ENCODE measurements around the gene SERGEF. TPM values are rescaled to one million over a fixed set of nuclear protein-coding genes. Genes with fewer than 3 reads are reported as not detected.

Gene SERGEF
- total RNA-seq, 6 experiments from 2014 or later, result 13.5 to 19.3 (median 17.7) TPM

- DNase-seq, result no peak
- Mint-ChIP-seq H3K36me3 (ENCODE audit: low read depth) (no peaks in the 10 kb centered on the region), H3K4me3 (no peak overlapping the region), H3K9me3 (no peaks in the 10 kb centered on the region), H3K4me1 (ENCODE audit: low read depth) (peaks cover under 1% of the 10 kb centered on the region; the same call in 1 of the 2 replicates), H3K27me3 (ENCODE audit: insufficient read depth) (no peaks in the 10 kb centered on the region), H3K27ac (no peak overlapping the region)
- no peak for TF ChIP-seq CTCF (IDR thresholded peaks at IDR 0.05)
Observed at GRCh38 chr11:17922416-17922788, 90.4 kb downstream of the SERGEF start.

- Mint-ChIP-seq H3K4me3 (no peak overlapping the region), H3K9me3 (no peaks in the 10 kb centered on the region), H3K4me1 (ENCODE audit: low read depth) (no peaks in the 10 kb centered on the region; the same call in 1 of the 2 replicates), H3K27ac (no peak overlapping the region), H3K36me3 (ENCODE audit: low read depth) (no peaks in the 10 kb centered on the region), H3K27me3 (ENCODE audit: insufficient read depth) (no peaks in the 10 kb centered on the region)
- no peak for DNase-seq
- no peak for TF ChIP-seq CTCF (IDR thresholded peaks at IDR 0.05)
Observed at GRCh38 chr11:17921659-17922415, 91.0 kb downstream of the SERGEF start.

GRCh38 chr11:17918049-17918605 lies 94.7 kb downstream of the SERGEF start:
- DNase-seq, result no peak
- no peak overlapping the region for H3K27ac Mint-ChIP-seq
- peaks cover 6% of the 10 kb centered on the region for H3K4me1 Mint-ChIP-seq (ENCODE audit: low read depth)
- H3K4me3 Mint-ChIP-seq, result no peak overlapping the region
- H3K27me3 Mint-ChIP-seq (ENCODE audit: insufficient read depth), result no peaks in the 10 kb centered on the region
- no peak for TF ChIP-seq CTCF (IDR thresholded peaks at IDR 0.05)
- no peaks in the 10 kb centered on the region for H3K9me3 Mint-ChIP-seq
- H3K36me3 Mint-ChIP-seq (ENCODE audit: low read depth), result no peaks in the 10 kb centered on the region

GRCh38 chr11:17917556-17917955 lies 95.3 kb downstream of the SERGEF start:
- Mint-ChIP-seq H3K27me3 (ENCODE audit: insufficient read depth) (no peaks in the 10 kb centered on the region), H3K4me1 (ENCODE audit: low read depth) (peaks cover 6% of the 10 kb centered on the region), H3K36me3 (ENCODE audit: low read depth) (no peaks in the 10 kb centered on the region), H3K27ac (no peak overlapping the region), H3K4me3 (no peak overlapping the region), H3K9me3 (no peaks in the 10 kb centered on the region)
- DNase-seq, result no peak
- TF ChIP-seq CTCF (IDR thresholded peaks at IDR 0.05), result no peak

GRCh38 chr11:17915500-17916143 lies 97.2 kb downstream of the SERGEF start:
- Mint-ChIP-seq H3K4me1 (ENCODE audit: low read depth) (peaks cover 6% of the 10 kb centered on the region), H3K27me3 (ENCODE audit: insufficient read depth) (no peaks in the 10 kb centered on the region), H3K4me3 (no peak overlapping the region), H3K27ac (no peak overlapping the region), H3K36me3 (ENCODE audit: low read depth) (no peaks in the 10 kb centered on the region), H3K9me3 (no peaks in the 10 kb centered on the region)
- no peak for TF ChIP-seq CTCF (IDR thresholded peaks at IDR 0.05)
- DNase-seq, result no peak

Data from HFFc6 (cell line).